ENCODE results near the gene IGF1R.

IGF1R gene

GRCh38 chr15:98648654-98649471, 524 bp downstream of the IGF1R start:
- peak overlapping the region; percentile 83 for H3K4me3 ChIP-seq (ENCODE audit: low read depth, low read length)

GRCh38 chr15:98649472-98650416, 1.4 kb downstream of the IGF1R start:
- H3K4me3 ChIP-seq (ENCODE audit: low read depth, low read length), result peak overlapping the region; percentile 83

- peak overlapping the region; percentile 83 for H3K4me3 ChIP-seq (ENCODE audit: low read depth, low read length)
Measured at GRCh38 chr15:98650417-98651035, 2.2 kb downstream of the IGF1R start.

GRCh38 chr15:98651036-98651481, 2.7 kb downstream of the IGF1R start:
- peak overlapping the region; percentile 83 for H3K4me3 ChIP-seq (ENCODE audit: low read depth, low read length)

GRCh38 chr15:98651581-98652220, 3.4 kb downstream of the IGF1R start:
- H3K4me3 ChIP-seq (ENCODE audit: low read depth, low read length), result peak overlapping the region; percentile 83

- H3K4me3 ChIP-seq (ENCODE audit: low read depth, low read length), result no peak overlapping the region
Measured at GRCh38 chr15:98653686-98654085, 5.3 kb downstream of the IGF1R start.

- H3K4me3 ChIP-seq (ENCODE audit: low read depth, low read length), result no peak overlapping the region
Measured at GRCh38 chr15:98654790-98655360, 6.5 kb downstream of the IGF1R start.

GRCh38 chr15:98655732-98656131, 7.4 kb downstream of the IGF1R start:
- H3K4me3 ChIP-seq (ENCODE audit: low read depth, low read length), result no peak overlapping the region

GRCh38 chr15:98657721-98658120, 9.4 kb downstream of the IGF1R start:
- no peak overlapping the region for H3K4me3 ChIP-seq (ENCODE audit: low read depth, low read length)

GRCh38 chr15:98658831-98659699, 10.7 kb downstream of the IGF1R start:
- no peak overlapping the region for H3K4me3 ChIP-seq (ENCODE audit: low read depth, low read length)

GRCh38 chr15:98660055-98660454, 11.7 kb downstream of the IGF1R start:
- H3K4me3 ChIP-seq (ENCODE audit: low read depth, low read length), result no peak overlapping the region

GRCh38 chr15:98663045-98663444, 14.7 kb downstream of the IGF1R start:
- no peak overlapping the region for H3K4me3 ChIP-seq (ENCODE audit: low read depth, low read length)

- H3K4me3 ChIP-seq (ENCODE audit: low read depth, low read length), result no peak overlapping the region
Measured at GRCh38 chr15:98663606-98664005, 15.3 kb downstream of the IGF1R start.

GRCh38 chr15:98666441-98666840, 18.1 kb downstream of the IGF1R start:
- no peak overlapping the region for H3K4me3 ChIP-seq (ENCODE audit: low read depth, low read length)

GRCh38 chr15:98666841-98667240, 18.5 kb downstream of the IGF1R start:
- no peak overlapping the region for H3K4me3 ChIP-seq (ENCODE audit: low read depth, low read length)

GRCh38 chr15:98667521-98668179, 19.3 kb downstream of the IGF1R start:
- H3K4me3 ChIP-seq (ENCODE audit: low read depth, low read length), result no peak overlapping the region

- H3K4me3 ChIP-seq (ENCODE audit: low read depth, low read length), result no peak overlapping the region
Measured at GRCh38 chr15:98668566-98669308, 20.4 kb downstream of the IGF1R start.

- H3K4me3 ChIP-seq (ENCODE audit: low read depth, low read length), result no peak overlapping the region
Measured at GRCh38 chr15:98669638-98670037, 21.3 kb downstream of the IGF1R start.
